Measurements from ENCODE around the gene IL1B. TPM values are rescaled to one million over a fixed set of nuclear protein-coding genes. Genes with fewer than 3 reads are reported as not detected.

IL1B gene
- total RNA-seq, 1 donor from 2014 or later: not detected

GRCh38 chr2:112790305-112790704 lies 46.3 kb downstream of the IL1B start:
- TF ChIP-seq, protein P1, sequence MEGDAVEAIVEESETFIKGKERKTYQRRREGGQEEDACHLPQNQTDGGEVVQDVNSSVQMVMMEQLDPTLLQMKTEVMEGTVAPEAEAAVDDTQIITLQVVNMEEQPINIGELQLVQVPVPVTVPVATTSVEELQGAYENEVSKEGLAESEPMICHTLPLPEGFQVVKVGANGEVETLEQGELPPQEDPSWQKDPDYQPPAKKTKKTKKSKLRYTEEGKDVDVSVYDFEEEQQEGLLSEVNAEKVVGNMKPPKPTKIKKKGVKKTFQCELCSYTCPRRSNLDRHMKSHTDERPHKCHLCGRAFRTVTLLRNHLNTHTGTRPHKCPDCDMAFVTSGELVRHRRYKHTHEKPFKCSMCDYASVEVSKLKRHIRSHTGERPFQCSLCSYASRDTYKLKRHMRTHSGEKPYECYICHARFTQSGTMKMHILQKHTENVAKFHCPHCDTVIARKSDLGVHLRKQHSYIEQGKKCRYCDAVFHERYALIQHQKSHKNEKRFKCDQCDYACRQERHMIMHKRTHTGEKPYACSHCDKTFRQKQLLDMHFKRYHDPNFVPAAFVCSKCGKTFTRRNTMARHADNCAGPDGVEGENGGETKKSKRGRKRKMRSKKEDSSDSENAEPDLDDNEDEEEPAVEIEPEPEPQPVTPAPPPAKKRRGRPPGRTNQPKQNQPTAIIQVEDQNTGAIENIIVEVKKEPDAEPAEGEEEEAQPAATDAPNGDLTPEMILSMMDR (IDR thresholded peaks at IDR 0.05): no peak
- TF ChIP-seq EZH2 (IDR thresholded peaks at IDR 0.05) (no peak), EZH2phosphoT487 (IDR thresholded peaks at IDR 0.05) (no peak)
- Mint-ChIP-seq H3K27me3 (ENCODE audit: insufficient read depth, low read depth) (peaks cover 2% of the 10 kb centered on the region), H3K9me3 (no peaks in the 10 kb centered on the region), H3K4me1 (no peaks in the 10 kb centered on the region), H3K36me3 (no peaks in the 10 kb centered on the region), H3K4me3 (no peak overlapping the region), H3K27ac (peak overlapping the region; percentile 36)
- H3K4me2 ChIP-seq: no peak overlapping the region
- no peak overlapping the region for H3K27ac ChIP-seq
- no peak overlapping the region for H3K4me3 ChIP-seq
- H3K4me1 ChIP-seq: peaks cover 8% of the 10 kb centered on the region
- no peaks in the 10 kb centered on the region for H4K20me1 ChIP-seq (ENCODE audit: low read depth)
- H3K27me3 ChIP-seq: no peaks in the 10 kb centered on the region
- no peaks in the 10 kb centered on the region for H3K9me3 ChIP-seq (ENCODE audit: low read depth)
- H3K9ac ChIP-seq: no peak overlapping the region
- no peaks in the 10 kb centered on the region for H3K36me3 ChIP-seq
- H2AFZ ChIP-seq (replicated peaks): no peak overlapping the region
- no peaks in the 10 kb centered on the region for H3F3A ChIP-seq (ENCODE audit: low read depth)
- no peaks in the 10 kb centered on the region for H3K79me2 ChIP-seq (ENCODE audit: low read depth)
- DNase-seq (ENCODE audit: low spot score): no peak

GRCh38 chr2:112789186-112789585 lies 47.4 kb downstream of the IL1B start:
- H4K20me1 ChIP-seq (ENCODE audit: low read depth): no peaks in the 10 kb centered on the region
- Mint-ChIP-seq H3K27ac (no peak overlapping the region), H3K4me1 (peaks cover 4% of the 10 kb centered on the region)

DNA sequence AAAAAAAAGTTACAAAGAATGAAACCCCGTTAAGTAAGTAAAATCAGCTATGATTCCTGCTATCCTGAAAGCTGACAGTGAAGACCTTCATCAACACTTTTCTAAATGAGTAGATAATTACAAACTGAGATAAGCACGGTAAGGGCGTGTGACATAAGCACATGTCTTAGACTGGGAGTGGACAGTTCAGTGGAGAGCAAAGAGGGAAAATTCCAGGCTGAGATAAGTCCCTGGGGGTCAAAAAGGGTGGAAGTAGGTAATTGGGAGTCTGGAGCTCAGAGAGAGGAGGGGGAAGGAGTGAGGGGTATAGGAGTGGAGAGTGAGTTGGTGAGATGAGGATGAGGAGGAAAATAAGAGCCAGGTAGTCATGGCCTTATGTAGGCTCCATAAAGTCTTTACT lies 47.9 kb downstream of the IL1B start:
- H3K36me3 ChIP-seq: no peaks in the 10 kb centered on the region
- H2AFZ ChIP-seq (replicated peaks): no peak overlapping the region
- no peak for TF ChIP-seq EZH2phosphoT487 (IDR thresholded peaks at IDR 0.05)
- TF ChIP-seq EZH2 (IDR thresholded peaks at IDR 0.05): no peak
- TF ChIP-seq, protein P1 (IDR thresholded peaks at IDR 0.05): no peak
- Mint-ChIP-seq H3K4me1 (peaks cover 8% of the 10 kb centered on the region), H3K27me3 (ENCODE audit: insufficient read depth, low read depth) (peaks cover 2% of the 10 kb centered on the region), H3K4me3 (no peak overlapping the region), H3K36me3 (no peaks in the 10 kb centered on the region), H3K9me3 (no peaks in the 10 kb centered on the region), H3K27ac (no peak overlapping the region)
- no peak overlapping the region for H3K4me3 ChIP-seq
- peaks cover 25% of the 10 kb centered on the region for H3K4me1 ChIP-seq
- no peak for DNase-seq (ENCODE audit: low spot score)
- H3K9me3 ChIP-seq (ENCODE audit: low read depth): no peaks in the 10 kb centered on the region
- no peak overlapping the region for H3K9ac ChIP-seq
- no peak overlapping the region for H3K4me2 ChIP-seq
- no peak overlapping the region for H3K27ac ChIP-seq
- H3F3A ChIP-seq (ENCODE audit: low read depth): peaks cover 5% of the 10 kb centered on the region
- H3K27me3 ChIP-seq: no peaks in the 10 kb centered on the region
- H4K20me1 ChIP-seq (ENCODE audit: low read depth): no peaks in the 10 kb centered on the region
- no peaks in the 10 kb centered on the region for H3K79me2 ChIP-seq (ENCODE audit: low read depth)

More at GRCh38 chr2:112789186-112789585, 47.4 kb downstream of the IL1B start:
- no peaks in the 10 kb centered on the region for H3K36me3 ChIP-seq
- H3K9ac ChIP-seq: no peak overlapping the region
- TF ChIP-seq EZH2 (IDR thresholded peaks at IDR 0.05): no peak
- TF ChIP-seq, protein P1 (IDR thresholded peaks at IDR 0.05): no peak
- TF ChIP-seq EZH2phosphoT487 (IDR thresholded peaks at IDR 0.05): no peak
- H3K4me2 ChIP-seq: no peak overlapping the region
- H2AFZ ChIP-seq (replicated peaks): no peak overlapping the region
- H3K27me3 ChIP-seq: no peaks in the 10 kb centered on the region
- Mint-ChIP-seq H3K36me3 (no peaks in the 10 kb centered on the region), H3K4me3 (no peak overlapping the region), H3K27me3 (ENCODE audit: insufficient read depth, low read depth) (peaks cover 2% of the 10 kb centered on the region), H3K9me3 (no peaks in the 10 kb centered on the region)
- no peaks in the 10 kb centered on the region for H3K9me3 ChIP-seq (ENCODE audit: low read depth)
- peaks cover 19% of the 10 kb centered on the region for H3K4me1 ChIP-seq
- H3F3A ChIP-seq (ENCODE audit: low read depth): peaks cover under 1% of the 10 kb centered on the region
- no peaks in the 10 kb centered on the region for H3K79me2 ChIP-seq (ENCODE audit: low read depth)
- no peak for DNase-seq (ENCODE audit: low spot score)
- H3K4me3 ChIP-seq: no peak overlapping the region
- H3K27ac ChIP-seq: no peak overlapping the region

All from neural progenitor cell (in vitro differentiated cells).